Activated T-cell treated with anti-CD3 and anti-CD28 coated beads, Interleukin-2, amount 50 U/mL, for 1 hour (primary cell): ENCODE measurements around the gene AK4.
"Not testable (repeated sequence)": the region's sequence is repeated elsewhere in the genome, so short reads cannot be mapped to it uniquely, and the experiment has no call there.

Experiments used
- DNase-seq: peaks from one replicate; pipeline ENCODE4 v3.0.0-alpha.2; 2020

The AK4 gene

GRCh38 chr1:65150583-65151263, 2.7 kb downstream of the AK4 start:
- no peak for DNase-seq

- no peak for DNase-seq
Measured at GRCh38 chr1:65151641-65152040, 3.6 kb downstream of the AK4 start.

- DNase-seq: no peak
Measured at GRCh38 chr1:65153635-65154034, 5.6 kb downstream of the AK4 start.

GRCh38 chr1:65156910-65157545, 9.0 kb downstream of the AK4 start:
- DNase-seq: no peak

GRCh38 chr1:65157546-65157941, 9.5 kb downstream of the AK4 start:
- no peak for DNase-seq

GRCh38 chr1:65159291-65159688, 11.3 kb downstream of the AK4 start:
- DNase-seq: not testable (repeated sequence)

- no peak for DNase-seq
Measured at GRCh38 chr1:65159801-65160523, 12.0 kb downstream of the AK4 start.

- DNase-seq: no peak
Measured at GRCh38 chr1:65163201-65163805, 15.3 kb downstream of the AK4 start.

- DNase-seq: not testable (repeated sequence)
Measured at GRCh38 chr1:65164101-65164500, 16.1 kb downstream of the AK4 start.

- no peak for DNase-seq
Measured at GRCh38 chr1:65164633-65165032, 16.6 kb downstream of the AK4 start.

GRCh38 chr1:65165269-65165993, 17.4 kb downstream of the AK4 start:
- no peak for DNase-seq

GRCh38 chr1:65166572-65167305, 18.7 kb downstream of the AK4 start:
- DNase-seq: no peak

- DNase-seq: no peak
Measured at GRCh38 chr1:65167586-65168242, 19.7 kb downstream of the AK4 start.

- DNase-seq: no peak
Measured at GRCh38 chr1:65168867-65169266, 20.9 kb downstream of the AK4 start.

GRCh38 chr1:65170511-65171142, 22.6 kb downstream of the AK4 start:
- DNase-seq: no peak

- no peak for DNase-seq
Measured at GRCh38 chr1:65172936-65173690, 25.1 kb downstream of the AK4 start.

- no peak for DNase-seq
Measured at GRCh38 chr1:65174585-65174984, 26.6 kb downstream of the AK4 start.

- no peak for DNase-seq
Measured at GRCh38 chr1:65175171-65176055, 27.4 kb downstream of the AK4 start.

- DNase-seq: no peak
Measured at GRCh38 chr1:65176056-65176450, 28.1 kb downstream of the AK4 start.
